PC-3 (cell line): ENCODE results near the gene PSME1.

Experiments used
- EZH2 ChIP-seq: fragments of 300-600 bp; sonication (generic); IDR thresholded peaks from one replicate; pipeline ENCODE4 v1.6.1; 2017; ENCODE audit warnings: antibody characterized with exemption, mild to moderate bottlenecking, low read length; ENCODE audit not compliant: unreplicated experiment
- EZH2phosphoT487 ChIP-seq: fragments of 300-600 bp; sonication (generic); IDR thresholded peaks from 2 replicates; pipeline ENCODE4 v1.6.1; 2018; ENCODE audit warnings: mild to moderate bottlenecking, antibody characterized with exemption, low read length, borderline replicate concordance
- TF ChIP-seq, protein P1 (sequence below): fragments of 300-600 bp; sonication (generic); conservative IDR thresholded peaks from 2 replicates; pipeline ENCODE4 v1.5.1; 2017; ENCODE audit warnings: antibody characterized with exemption, low read depth, mild to moderate bottlenecking, low read length

DNA sequence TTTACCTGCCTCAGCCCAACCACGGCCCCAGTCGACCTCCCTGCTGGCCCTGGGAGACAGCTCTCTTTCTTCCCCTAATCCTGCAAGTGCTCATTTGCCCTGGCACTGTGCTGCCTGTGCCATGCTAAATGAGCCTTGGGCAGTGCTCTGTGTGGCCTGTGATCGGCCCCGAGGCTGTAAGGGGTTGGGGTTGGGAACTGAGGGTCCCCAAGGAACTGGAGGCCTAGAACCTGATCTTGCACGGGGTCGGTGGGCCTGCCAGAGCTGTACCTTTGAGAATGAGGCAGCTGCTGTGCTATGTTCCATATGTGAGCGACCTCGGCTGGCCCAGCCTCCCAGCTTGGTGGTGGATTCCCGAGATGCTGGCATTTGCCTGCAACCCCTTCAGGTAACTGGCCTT, 14.1 kb downstream of the PSME1 start:
- TF ChIP-seq, protein P1, sequence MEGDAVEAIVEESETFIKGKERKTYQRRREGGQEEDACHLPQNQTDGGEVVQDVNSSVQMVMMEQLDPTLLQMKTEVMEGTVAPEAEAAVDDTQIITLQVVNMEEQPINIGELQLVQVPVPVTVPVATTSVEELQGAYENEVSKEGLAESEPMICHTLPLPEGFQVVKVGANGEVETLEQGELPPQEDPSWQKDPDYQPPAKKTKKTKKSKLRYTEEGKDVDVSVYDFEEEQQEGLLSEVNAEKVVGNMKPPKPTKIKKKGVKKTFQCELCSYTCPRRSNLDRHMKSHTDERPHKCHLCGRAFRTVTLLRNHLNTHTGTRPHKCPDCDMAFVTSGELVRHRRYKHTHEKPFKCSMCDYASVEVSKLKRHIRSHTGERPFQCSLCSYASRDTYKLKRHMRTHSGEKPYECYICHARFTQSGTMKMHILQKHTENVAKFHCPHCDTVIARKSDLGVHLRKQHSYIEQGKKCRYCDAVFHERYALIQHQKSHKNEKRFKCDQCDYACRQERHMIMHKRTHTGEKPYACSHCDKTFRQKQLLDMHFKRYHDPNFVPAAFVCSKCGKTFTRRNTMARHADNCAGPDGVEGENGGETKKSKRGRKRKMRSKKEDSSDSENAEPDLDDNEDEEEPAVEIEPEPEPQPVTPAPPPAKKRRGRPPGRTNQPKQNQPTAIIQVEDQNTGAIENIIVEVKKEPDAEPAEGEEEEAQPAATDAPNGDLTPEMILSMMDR, result no peak
- no peak for TF ChIP-seq EZH2
- no peak for TF ChIP-seq EZH2phosphoT487
